ENCODE measurements around the gene WDR38.
"Not testable (repeated sequence)": the region's sequence is repeated elsewhere in the genome, so short reads cannot be mapped to it uniquely, and the experiment has no call there.

The WDR38 gene

GRCh38 chr9:124835026-124835557 is 18.2 kb upstream of the WDR38 start:
- DNase-seq = no peak

DNA sequence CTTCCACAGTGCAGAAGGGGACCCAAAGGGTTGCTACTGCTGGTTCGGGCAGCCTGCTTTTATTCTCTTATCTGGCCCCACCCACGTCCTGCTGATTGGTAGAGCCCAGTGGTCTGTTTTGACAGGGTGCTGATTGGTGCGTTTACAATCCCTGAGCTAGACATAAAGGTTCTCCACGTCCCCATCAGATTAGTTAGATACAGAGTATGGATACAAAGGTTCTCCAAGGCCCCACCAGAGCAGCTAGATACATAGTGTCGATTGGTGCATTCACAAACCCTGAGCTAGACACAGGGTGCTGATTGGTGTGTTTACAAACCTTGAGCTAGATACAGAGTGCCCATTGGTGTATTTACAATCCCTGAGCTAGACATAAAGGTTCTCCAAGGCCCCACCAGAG is 15.1 kb upstream of the WDR38 start:
- not testable (repeated sequence) for DNase-seq

- DNase-seq = not testable (repeated sequence)
Observed at GRCh38 chr9:124838567-124839275, 14.5 kb upstream of the WDR38 start.

- no peak for DNase-seq
Observed at GRCh38 chr9:124839612-124840299, 13.5 kb upstream of the WDR38 start.

- DNase-seq = no peak
Observed at GRCh38 chr9:124840300-124840833, 12.9 kb upstream of the WDR38 start.

- DNase-seq = no peak
Observed at GRCh38 chr9:124841075-124841821, 12.0 kb upstream of the WDR38 start.

DNA sequence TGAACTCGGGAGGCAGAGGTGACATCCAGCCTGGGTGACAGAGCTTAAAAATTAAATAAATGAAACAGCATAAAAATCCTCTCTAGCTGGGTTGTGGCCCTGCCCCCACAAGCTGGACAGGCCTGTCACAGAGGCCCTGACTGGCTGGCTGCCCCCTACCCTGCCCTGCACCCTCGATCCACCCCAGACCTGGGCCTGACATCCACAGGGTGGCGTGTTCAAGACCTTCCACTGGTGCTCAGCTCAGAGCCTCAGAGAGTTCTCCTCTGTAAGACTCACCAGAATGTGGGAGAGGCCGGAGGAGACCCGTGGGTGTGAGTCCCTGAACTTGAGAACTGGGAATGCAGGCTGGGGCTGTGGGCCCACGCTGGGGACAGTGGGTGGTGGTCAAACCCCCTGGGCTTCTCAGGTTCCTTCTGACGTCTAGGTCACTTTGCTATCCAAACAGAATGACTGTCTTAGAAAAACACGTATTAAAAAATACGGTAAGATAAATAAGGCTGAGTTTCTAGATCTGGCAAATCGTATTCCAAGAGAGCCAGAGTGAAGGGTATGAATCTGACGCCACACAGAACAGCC is 9.7 kb upstream of the WDR38 start:
- no peak for DNase-seq

- no peak for DNase-seq
Observed at GRCh38 chr9:124844291-124844690, 9.0 kb upstream of the WDR38 start.

GRCh38 chr9:124846467-124846866 is 6.8 kb upstream of the WDR38 start:
- not testable (repeated sequence) for DNase-seq

GRCh38 chr9:124846969-124847368 is 6.3 kb upstream of the WDR38 start:
- no peak for DNase-seq

DNA sequence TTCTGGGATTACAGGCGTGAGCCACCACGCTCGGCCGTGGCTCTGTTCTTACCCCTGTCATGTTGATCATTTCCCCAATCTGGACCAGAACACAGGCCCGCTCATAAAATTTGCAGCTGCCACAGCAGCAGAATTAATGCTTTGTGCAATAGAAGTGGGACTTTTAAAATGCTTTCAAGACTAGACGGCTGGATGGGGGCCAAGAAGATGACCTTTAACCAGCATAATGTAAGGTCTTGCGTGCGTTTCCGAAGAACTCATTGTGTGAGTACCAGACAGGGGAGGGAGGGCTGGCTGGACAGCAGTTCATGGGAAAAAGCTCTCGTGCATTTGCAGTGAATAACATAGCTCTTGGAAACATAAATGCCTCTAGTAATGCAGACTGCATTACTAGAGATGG is 3.5 kb upstream of the WDR38 start:
- no peak for DNase-seq

DNA sequence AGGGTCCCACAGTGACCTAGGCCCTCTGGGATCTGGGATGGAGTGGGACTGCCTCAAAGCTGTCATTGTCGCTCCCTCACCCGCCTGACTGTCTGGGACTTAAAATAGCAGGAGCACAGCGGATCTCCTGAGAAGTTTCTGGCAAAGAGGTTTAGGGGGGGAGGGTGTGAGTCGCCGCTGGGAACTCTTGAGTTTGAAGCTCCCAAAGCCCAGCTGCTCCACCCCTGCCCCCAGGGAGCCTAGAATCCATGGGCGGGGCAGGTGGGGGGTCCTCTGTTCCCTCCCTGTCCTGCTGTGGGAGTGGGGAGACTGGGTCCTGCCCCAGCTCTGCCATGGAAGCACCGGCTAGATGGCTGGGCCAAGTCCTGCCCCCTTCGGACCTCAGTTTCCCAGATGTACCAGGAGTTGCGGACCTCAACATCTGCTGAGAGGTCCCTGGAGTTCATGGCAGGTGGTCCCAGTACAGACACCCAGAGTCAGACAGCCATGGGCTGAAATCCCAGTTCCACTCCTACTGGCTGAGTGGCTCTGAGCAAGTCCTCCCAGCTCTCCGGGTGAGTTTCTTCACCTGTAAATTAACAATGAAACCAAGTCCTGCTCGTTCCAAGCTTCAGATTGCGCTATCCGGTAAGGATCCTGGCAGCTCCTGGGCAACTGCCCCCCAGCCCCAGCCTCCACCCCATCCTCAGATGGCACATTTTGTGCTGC is 985 bp upstream of the WDR38 start:
- no peak for DNase-seq

GRCh38 chr9:124853605-124854143 is 414 bp downstream of the WDR38 start:
- no peak for DNase-seq

GRCh38 chr9:124854161-124854560 is 901 bp downstream of the WDR38 start:
- DNase-seq = no peak

- DNase-seq = no peak
Observed at GRCh38 chr9:124854822-124855221, 1.6 kb downstream of the WDR38 start.

GRCh38 chr9:124855566-124855943 is 2.3 kb downstream of the WDR38 start:
- no peak for DNase-seq

DNA sequence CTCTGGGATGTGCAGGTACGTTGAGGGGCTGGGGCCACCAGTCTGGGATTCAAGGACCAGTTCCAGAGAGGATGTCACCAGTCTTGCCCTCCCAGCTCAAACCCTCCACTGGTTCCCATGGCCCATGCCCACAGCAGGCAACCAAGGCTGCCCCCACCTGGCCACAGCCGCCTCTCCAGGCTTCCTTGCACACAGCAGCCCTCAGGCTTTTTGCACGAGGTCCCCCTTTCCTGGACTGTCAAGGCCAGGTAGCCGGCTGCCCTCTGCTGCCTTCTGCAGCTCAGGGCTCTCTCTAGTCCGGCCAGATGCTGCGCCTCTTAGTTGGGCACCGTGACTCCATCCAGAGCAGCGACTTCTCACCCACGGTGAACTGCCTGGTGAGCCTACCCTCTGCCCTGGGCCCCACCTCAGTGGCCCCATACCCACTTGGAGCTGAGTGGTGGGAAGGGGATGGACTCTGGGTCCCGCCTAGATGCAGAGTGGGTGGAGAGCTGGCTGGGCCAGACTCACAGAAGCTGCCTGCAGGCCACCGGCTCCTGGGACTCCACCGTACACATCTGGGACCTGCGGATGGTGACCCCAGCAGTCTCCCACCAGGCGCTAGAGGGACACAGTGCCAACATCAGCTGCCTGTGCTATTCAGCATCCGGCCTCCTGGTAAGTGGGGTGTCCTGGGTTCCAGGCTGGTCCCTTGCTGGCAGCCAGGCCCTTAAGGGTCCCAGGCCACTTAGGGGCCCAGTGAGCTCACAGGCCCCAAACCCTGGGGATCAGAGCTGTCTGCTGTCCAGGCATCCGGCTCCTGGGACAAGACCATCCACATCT is 2.9 kb downstream of the WDR38 start:
- DNase-seq = peak in 1 of 2 experiments; percentile 8

- no peak for DNase-seq
Observed at GRCh38 chr9:124857533-124858162, 4.4 kb downstream of the WDR38 start.

DNA sequence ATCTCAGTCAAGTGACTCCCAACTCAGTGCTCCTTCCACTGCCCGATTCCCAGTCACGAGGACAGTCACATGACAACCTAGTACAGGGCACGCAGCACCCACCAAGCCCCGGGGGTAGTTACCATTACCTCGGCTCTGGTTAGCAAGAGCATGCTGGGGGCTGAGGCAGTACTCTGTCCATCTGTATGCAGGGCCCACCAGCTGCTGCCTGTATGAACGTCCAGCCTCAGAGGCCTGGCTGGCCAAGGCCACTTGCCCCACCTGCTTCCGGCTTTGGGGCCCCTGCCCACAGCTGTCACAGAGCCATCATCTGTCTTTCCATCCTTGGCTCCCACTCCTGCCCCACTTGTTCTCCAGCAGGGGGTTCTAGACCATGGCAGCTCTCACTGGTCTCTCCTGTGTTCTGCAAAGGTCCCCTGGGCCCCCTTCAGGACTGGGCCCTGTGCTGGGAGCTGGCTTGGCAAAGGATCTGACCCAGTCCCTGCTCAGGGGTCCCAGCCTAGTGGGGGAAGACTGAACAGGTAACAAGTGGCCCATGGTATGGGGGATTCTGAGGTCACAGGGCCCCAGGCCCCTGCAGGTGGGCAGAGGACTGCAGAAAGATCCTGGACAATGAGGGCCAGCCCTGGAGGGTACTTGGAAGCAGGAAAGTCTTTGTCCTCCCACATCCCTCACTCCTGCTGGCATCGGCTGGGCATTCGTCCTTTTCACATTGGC is 5.2 kb downstream of the WDR38 start:
- no peak for DNase-seq

Measured in AML-193 (cell line).